ENCODE data around the gene WWTR1. TPM values are rescaled to one million over a fixed set of nuclear protein-coding genes. Genes with fewer than 3 reads are reported as not detected.
A peak's percentile ranks its signal among the peaks of the same experiment; 100 is the strongest.

WWTR1 gene
- total RNA-seq, 1 donor from 2014 or later: 137 TPM

- Mint-ChIP-seq H3K36me3 (ENCODE audit: low read depth, unreplicated experiment) (peaks cover 7% of the 10 kb centered on the region), H3K27me3 (ENCODE audit: unreplicated experiment) (peaks cover 6% of the 10 kb centered on the region), H3K4me1 (ENCODE audit: unreplicated experiment) (peaks cover 52% of the 10 kb centered on the region), H3K4me3 (ENCODE audit: unreplicated experiment) (no peak overlapping the region), H3K9me3 (ENCODE audit: unreplicated experiment) (no peaks in the 10 kb centered on the region), H3K27ac (ENCODE audit: unreplicated experiment) (peak overlapping the region; percentile 6)
- no peak for TF ChIP-seq CTCF (IDR thresholded peaks at IDR 0.05; ENCODE audit: unreplicated experiment)
- no peak for DNase-seq (ENCODE audit: low spot score)
Observed at GRCh38 chr3:149593418-149594160, 64.2 kb downstream of the WWTR1 start.

DNA sequence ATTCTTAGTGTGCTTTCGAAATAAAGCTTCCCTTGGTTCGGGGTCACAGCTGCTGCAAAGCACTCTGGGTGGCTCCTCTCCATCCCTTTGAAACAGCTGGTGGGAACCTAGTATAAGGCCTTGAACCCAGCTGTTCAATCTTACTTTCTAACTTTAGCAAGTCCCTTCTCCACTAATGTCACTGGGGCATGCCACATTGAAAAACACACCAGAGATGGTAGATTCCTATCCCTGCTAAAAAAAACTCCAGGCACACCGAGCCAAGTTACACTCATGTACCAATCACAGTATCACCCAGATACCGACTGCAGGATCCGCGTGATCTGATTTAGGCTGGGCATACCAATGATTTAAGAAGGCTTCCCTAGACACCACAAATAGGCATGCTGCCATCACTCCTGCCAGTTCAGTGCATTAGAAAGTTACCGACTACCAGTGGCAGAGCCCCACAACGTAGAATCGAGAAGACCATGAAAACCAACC is 65.0 kb downstream of the WWTR1 start:
- peaks cover 6% of the 10 kb centered on the region for H3K27me3 Mint-ChIP-seq (ENCODE audit: unreplicated experiment)
- H3K4me3 Mint-ChIP-seq (ENCODE audit: unreplicated experiment): no peak overlapping the region
- H3K9me3 Mint-ChIP-seq (ENCODE audit: unreplicated experiment): no peaks in the 10 kb centered on the region
- peaks cover 7% of the 10 kb centered on the region for H3K36me3 Mint-ChIP-seq (ENCODE audit: low read depth, unreplicated experiment)
- no peak for DNase-seq (ENCODE audit: low spot score)
- peaks cover 59% of the 10 kb centered on the region for H3K4me1 Mint-ChIP-seq (ENCODE audit: unreplicated experiment)
- H3K27ac Mint-ChIP-seq (ENCODE audit: unreplicated experiment): peak overlapping the region; percentile 50
- TF ChIP-seq CTCF (IDR thresholded peaks at IDR 0.05; ENCODE audit: unreplicated experiment): no peak

DNA sequence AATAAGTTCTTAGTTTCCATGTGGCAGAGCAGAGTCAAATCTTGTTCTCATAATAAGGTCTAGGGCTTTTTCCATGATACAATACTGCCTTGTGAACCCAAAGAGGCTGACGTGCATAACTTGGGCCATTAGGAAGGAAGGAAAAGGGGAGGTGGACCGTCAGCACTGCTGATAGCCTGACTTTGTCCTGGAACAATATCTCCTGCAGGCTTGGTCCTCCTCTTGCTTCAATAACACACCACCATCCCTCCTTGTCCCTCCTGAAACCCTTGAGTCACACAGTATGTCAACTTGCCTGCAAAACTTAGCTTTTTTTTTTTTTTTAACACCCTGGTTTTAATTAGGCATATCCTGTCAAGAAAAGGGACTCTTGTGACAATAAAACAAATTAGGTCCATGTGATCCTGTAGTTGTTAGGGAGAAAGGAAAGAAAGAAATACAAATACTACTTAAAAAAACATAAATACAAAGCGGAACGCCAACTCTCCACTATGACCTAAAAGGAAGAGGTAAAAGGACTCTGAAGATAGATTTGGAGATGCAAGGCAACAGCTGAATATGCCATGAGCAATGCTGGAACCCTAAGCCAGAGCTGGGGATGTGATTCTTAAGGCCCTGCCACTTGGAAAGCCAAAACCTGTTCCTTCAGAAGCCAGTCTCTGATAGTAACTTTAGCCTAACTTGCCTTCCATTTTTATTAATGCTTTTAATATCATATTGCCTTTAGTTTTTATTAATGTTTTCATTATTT is 67.0 kb downstream of the WWTR1 start:
- no peak overlapping the region for H3K4me3 Mint-ChIP-seq (ENCODE audit: unreplicated experiment)

DNA sequence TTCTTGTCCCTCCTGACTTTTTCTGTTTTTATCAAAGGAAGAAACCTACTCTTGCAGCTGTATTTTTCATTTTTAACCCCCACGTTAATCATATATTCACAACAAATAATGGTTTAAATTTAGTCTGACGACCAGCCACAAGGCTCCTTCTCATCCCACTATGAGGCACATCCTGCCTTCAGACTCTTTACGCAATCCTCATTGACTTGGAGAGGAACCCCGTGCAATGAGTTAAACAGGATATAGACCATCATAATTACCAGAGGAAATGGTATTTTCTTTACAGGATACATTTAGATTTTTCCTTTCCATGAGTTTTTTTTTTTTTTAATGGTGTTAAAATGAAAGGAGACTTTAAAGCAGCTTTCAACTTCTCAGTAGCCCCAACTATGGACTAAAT is 68.5 kb downstream of the WWTR1 start:
- no peaks in the 10 kb centered on the region for H3K9me3 Mint-ChIP-seq (ENCODE audit: unreplicated experiment)
- DNase-seq (ENCODE audit: low spot score): no peak
- H3K4me3 Mint-ChIP-seq (ENCODE audit: unreplicated experiment): no peak overlapping the region
- no peak for TF ChIP-seq CTCF (IDR thresholded peaks at IDR 0.05; ENCODE audit: unreplicated experiment)
- peak overlapping the region; percentile 86 for H3K27ac Mint-ChIP-seq (ENCODE audit: unreplicated experiment)
- H3K4me1 Mint-ChIP-seq (ENCODE audit: unreplicated experiment): peaks cover 59% of the 10 kb centered on the region
- H3K27me3 Mint-ChIP-seq (ENCODE audit: unreplicated experiment): peaks cover 4% of the 10 kb centered on the region
- H3K36me3 Mint-ChIP-seq (ENCODE audit: low read depth, unreplicated experiment): peaks cover 5% of the 10 kb centered on the region

More for the DNA sequence above, 67.0 kb downstream of the WWTR1 start:
- Mint-ChIP-seq H3K9me3 (ENCODE audit: unreplicated experiment) (no peaks in the 10 kb centered on the region), H3K36me3 (ENCODE audit: low read depth, unreplicated experiment) (peaks cover 5% of the 10 kb centered on the region), H3K27me3 (ENCODE audit: unreplicated experiment) (peaks cover 6% of the 10 kb centered on the region), H3K27ac (ENCODE audit: unreplicated experiment) (no peak overlapping the region), H3K4me1 (ENCODE audit: unreplicated experiment) (peaks cover 59% of the 10 kb centered on the region)
- TF ChIP-seq CTCF (IDR thresholded peaks at IDR 0.05; ENCODE audit: unreplicated experiment): no peak
- no peak for DNase-seq (ENCODE audit: low spot score)

- peaks cover 61% of the 10 kb centered on the region for H3K4me1 Mint-ChIP-seq (ENCODE audit: unreplicated experiment)
- H3K9me3 Mint-ChIP-seq (ENCODE audit: unreplicated experiment): no peaks in the 10 kb centered on the region
- H3K27me3 Mint-ChIP-seq (ENCODE audit: unreplicated experiment): peaks cover 4% of the 10 kb centered on the region
- DNase-seq (ENCODE audit: low spot score): no peak
- peaks cover 5% of the 10 kb centered on the region for H3K36me3 Mint-ChIP-seq (ENCODE audit: low read depth, unreplicated experiment)
- peak overlapping the region; percentile 86 for H3K27ac Mint-ChIP-seq (ENCODE audit: unreplicated experiment)
- TF ChIP-seq CTCF (IDR thresholded peaks at IDR 0.05; ENCODE audit: unreplicated experiment): no peak
- no peak overlapping the region for H3K4me3 Mint-ChIP-seq (ENCODE audit: unreplicated experiment)
Observed at GRCh38 chr3:149588909-149589308, 68.9 kb downstream of the WWTR1 start.
